A549 (cell line): ENCODE results near the gene PAM. TPM values are rescaled to one million over a fixed set of nuclear protein-coding genes. Genes with fewer than 3 reads are reported as not detected.

Experiments used
- ATAC-seq, 2 experiments: fragments of 200-7000 bp in 1 of 2; fragments of >200 bp in 1 of 2; cut with Nextera tagmentation in 1 of 2; cut with Tn5 transposase in 1 of 2; 3 replicates each; pipeline versions ENCODE4 v1.8.0 to v1.9.1; 2018 to 2020; ENCODE audit warnings: mild to moderate bottlenecking in 1 of 2, moderate library complexity in 1 of 2
- CTCF ChIA-PET: fragments of 300-600 bp; sonication (Branson Sonifier 250); formaldehyde crosslinking; extraction: SDS; loops from one replicate; lab custom pipeline; 2021; ENCODE audit warnings: antibody characterized with exemption, inconsistent platforms; lab: Yijun Ruan, JAX
- POLR2A ChIA-PET: fragments of 350-600 bp; formaldehyde crosslinking; extraction: SDS; loops from one replicate; lab custom pipeline; 2021; ENCODE audit warnings: antibody characterized with exemption, inconsistent platforms; lab: Yijun Ruan, JAX
- DNase-seq, 2 experiments: peaks; one replicate each; pipeline versions ENCODE4 v3.0.0 to v3.0.0-alpha.2; 2011 to 2016; ENCODE audit warnings: low read depth in 1 of 2, low spot score in 1 of 2
- FAIRE-seq: peaks from 2 replicates; lab custom pipeline; 2011; peaks lifted over from hg19 to GRCh38; lab: Jason Lieb, UNC
- H3K27ac ChIP-seq, 2 experiments: fragments of >200 bp; sonication (Bioruptor Twin); formaldehyde crosslinking; 3 replicates each; pipeline ENCODE4 v1.5.1; 2016 to 2017
- H3K4me1 ChIP-seq: fragments of >200 bp; sonication (Bioruptor Twin); formaldehyde crosslinking; 3 replicates; pipeline ENCODE4 v1.6.1; 2016
- H3K4me2 ChIP-seq: fragments of >200 bp; sonication (Bioruptor Twin); formaldehyde crosslinking; 3 replicates; pipeline ENCODE4 v1.6.1; 2016
- H3K4me3 ChIP-seq: fragments of >200 bp; sonication (Bioruptor Twin); formaldehyde crosslinking; 3 replicates; pipeline ENCODE4 v1.5.1; 2016
- H3K9me3 ChIP-seq: fragments of >200 bp; sonication (Bioruptor Twin); formaldehyde crosslinking; 3 replicates; pipeline ENCODE4 v1.6.1; 2016
- BHLHE40 ChIP-seq: IDR thresholded peaks from 2 replicates; pipeline ENCODE4 v1.6.1; 2012; ENCODE audit warnings: low read depth, low read length, inconsistent platforms
- CBX2 ChIP-seq: fragments of 200-600 bp; sonication (generic); IDR thresholded peaks from 2 replicates; pipeline ENCODE4 v1.6.1; 2016; ENCODE audit warnings: low read depth, mild to moderate bottlenecking, borderline replicate concordance
- CEBPB ChIP-seq, 2 experiments: fragments of >200 bp in 1 of 2; sonication (Bioruptor Twin) in 1 of 2; formaldehyde crosslinking in 1 of 2; IDR thresholded peaks; 2 replicates each; pipeline ENCODE4 v1.6.1; 2012 to 2016
- EHF ChIP-seq: fragments of 250-450 bp; sonication (Bioruptor Pico); IDR thresholded peaks from 2 replicates; pipeline ENCODE4 v1.5.0; 2020; ENCODE audit warnings: mild to moderate bottlenecking
- GATA3 ChIP-seq: IDR thresholded peaks from 2 replicates; pipeline ENCODE4 v1.6.1; 2012; ENCODE audit warnings: borderline replicate concordance
- HOXA7 ChIP-seq: fragments of 250-450 bp; sonication (Bioruptor Pico); IDR thresholded peaks from 2 replicates; pipeline ENCODE4 v1.5.0; 2020; ENCODE audit warnings: mild to moderate bottlenecking, moderate library complexity
- HOXB13 ChIP-seq: fragments of 250-450 bp; sonication (Bioruptor Pico); IDR thresholded peaks from 2 replicates; pipeline ENCODE4 v1.5.0; 2020; ENCODE audit warnings: low read depth, mild to moderate bottlenecking, moderate library complexity
- HOXB5 ChIP-seq: fragments of 250-450 bp; sonication (Bioruptor Pico); IDR thresholded peaks from 2 replicates; pipeline ENCODE4 v1.5.0; 2020; ENCODE audit warnings: mild to moderate bottlenecking, moderate library complexity
- JUN ChIP-seq, 2 experiments: fragments of >200 bp; sonication (Bioruptor Twin); formaldehyde crosslinking; IDR thresholded peaks; 2 replicates in 1 of 2; 3 replicates in 1 of 2; pipeline ENCODE4 v1.6.1; 2016 to 2017
- KDM1A ChIP-seq: fragments of 200-600 bp; sonication (generic); IDR thresholded peaks from 2 replicates; pipeline ENCODE4 v1.6.1; 2016; ENCODE audit warnings: low read depth, mild to moderate bottlenecking
- KDM5A ChIP-seq: fragments of 200-600 bp; sonication (generic); IDR thresholded peaks from 2 replicates; pipeline ENCODE4 v1.6.1; 2016; ENCODE audit warnings: antibody characterized with exemption, mild to moderate bottlenecking
- MAZ ChIP-seq: fragments of 150-350 bp; IDR thresholded peaks from 2 replicates; pipeline ENCODE4 v1.6.1; 2014; ENCODE audit warnings: antibody characterized with exemption, low read depth, low read length, borderline replicate concordance
- MYC ChIP-seq: IDR thresholded peaks from 2 replicates; pipeline ENCODE4 v1.6.1; 2012; ENCODE audit warnings: mild to moderate bottlenecking, inconsistent platforms, low read length, improper control_type of control experiment, borderline replicate concordance
- NFE2L2 ChIP-seq: fragments of 150-350 bp; conservative IDR thresholded peaks from 2 replicates; pipeline ENCODE4 v1.6.1; 2014; ENCODE audit warnings: low read length
- NR3C1 ChIP-seq: fragments of >200 bp; sonication (Bioruptor Twin); formaldehyde crosslinking; IDR thresholded peaks from 3 replicates; pipeline ENCODE4 v1.6.1; 2017
- PHF8 ChIP-seq: fragments of 200-600 bp; sonication (generic); IDR thresholded peaks from 2 replicates; pipeline ENCODE4 v1.6.1; 2016; ENCODE audit warnings: low read depth, mild to moderate bottlenecking, antibody characterized with exemption, moderate library complexity, borderline replicate concordance
- POLR2A ChIP-seq: IDR thresholded peaks from 2 replicates; pipeline ENCODE4 v1.6.1; 2012; ENCODE audit warnings: mild to moderate bottlenecking, low read length
- POLR2AphosphoS2 ChIP-seq: conservative IDR thresholded peaks from 2 replicates; pipeline ENCODE4 v1.6.1; 2012; ENCODE audit warnings: low read length, improper control_type of control experiment, inconsistent platforms
- RFX5 ChIP-seq: fragments of 450-650 bp; IDR thresholded peaks from 2 replicates; pipeline ENCODE4 v1.7.1; 2014; ENCODE audit warnings: antibody characterized with exemption, mild to moderate bottlenecking, moderate library complexity
- TP53 ChIP-seq: fragments of 250-450 bp; sonication (Bioruptor Pico); IDR thresholded peaks from 2 replicates; pipeline ENCODE4 v1.5.0; 2021; ENCODE audit warnings: mild to moderate bottlenecking, moderate library complexity
- ZC3H11A ChIP-seq: fragments of 450-650 bp; IDR thresholded peaks from 2 replicates; pipeline ENCODE4 v1.6.1; 2014; ENCODE audit warnings: antibody characterized with exemption, mild to moderate bottlenecking
- ZSCAN20 ChIP-seq: fragments of 250-450 bp; sonication (Bioruptor Pico); IDR thresholded peaks from 2 replicates; pipeline ENCODE4 v1.8.0; 2022; ENCODE audit warnings: mild to moderate bottlenecking, moderate library complexity
- WGBS: methylation state at CpG from one replicate; pipeline ENCODE4 v1.1.6; 2017; ENCODE audit errors: missing lambda C conversion rate; 5-methylcytosine and 5-hydroxymethylcytosine counted together
- polyA plus RNA-seq, 4 experiments: library from polyadenylated mRNA; depleted of rRNA in 3 of 4; stranded (reverse); fragments of >200 nt; fragmentation: RNase III in 1 of 4; extraction: RNeasy Plus Mini Kit Qiagen cat#74134 plus additional on column Dnase treatment in 1 of 4; gene quantifications; 2 replicates in 3 of 4; 3 replicates in 1 of 4; pipeline ENCODE4 v1.2.3, GENCODE V29; 2011 to 2017
- TF ChIP-seq, protein P1 (sequence below): fragments of 450-650 bp; IDR thresholded peaks from 2 replicates; pipeline ENCODE4 v1.6.1; 2014; ENCODE audit warnings: antibody characterized with exemption
- TF ChIP-seq, protein P2 (sequence below): fragments of >200 bp; sonication (Bioruptor Twin); formaldehyde crosslinking; IDR thresholded peaks from 2 replicates; pipeline ENCODE4 v1.6.1; 2016
- TF ChIP-seq, protein P3 (sequence below): fragments of >200 bp; sonication (Bioruptor Twin); formaldehyde crosslinking; IDR thresholded peaks from 3 replicates; pipeline ENCODE4 v1.5.1; 2016
- TF ChIP-seq, protein P4 (sequence below): IDR thresholded peaks from 2 replicates; pipeline ENCODE4 v1.6.1; 2012
- TF ChIP-seq, protein P5 (sequence below): fragments of 200-600 bp; sonication (generic); IDR thresholded peaks from 2 replicates; pipeline ENCODE4 v1.6.1; 2016; ENCODE audit warnings: antibody characterized with exemption, mild to moderate bottlenecking, moderate library complexity
- TF ChIP-seq, protein P6 (sequence below): fragments of 150-350 bp; IDR thresholded peaks from 2 replicates; pipeline ENCODE4 v1.6.1; 2014; ENCODE audit warnings: low read depth, mild to moderate bottlenecking, low read length

Gene PAM
- polyA plus RNA-seq, 2 of the 4 experiments (the other 2 are of a cell fraction) = 21.5 to 25.1 TPM

DNA sequence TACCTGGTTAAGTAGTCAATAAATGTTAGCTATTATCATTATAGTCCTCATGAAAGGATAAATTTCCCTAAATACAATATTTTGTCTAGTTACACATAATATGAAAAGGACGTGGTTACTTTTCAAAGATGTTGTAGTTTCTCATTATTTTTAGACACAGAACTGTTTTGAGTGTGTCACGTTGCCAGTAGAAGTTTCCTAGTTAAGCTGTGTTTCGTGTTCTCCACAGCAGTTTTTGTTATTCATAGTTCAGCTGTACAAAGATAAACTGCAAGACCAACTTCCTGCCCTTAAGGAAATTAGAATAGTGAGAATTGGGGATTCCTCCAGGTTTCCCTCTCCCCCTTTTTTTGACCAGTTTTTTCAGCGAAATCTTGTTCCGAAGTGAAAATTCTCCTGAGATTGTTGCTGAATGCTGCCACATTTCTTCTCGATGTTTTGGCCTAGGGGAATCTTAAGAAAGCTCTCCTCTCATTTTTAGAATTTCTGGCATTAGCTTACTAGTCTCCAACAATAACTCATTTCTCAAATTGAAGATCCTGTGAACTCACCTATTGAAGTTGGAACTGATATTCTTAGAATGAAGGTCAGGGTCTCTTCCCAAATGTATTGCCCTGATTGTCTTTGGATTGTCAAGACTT lies 176.1 kb downstream of the PAM start:
- Histone ChIP-seq H3K4me3 (no peak overlapping the region), H3K4me2 (no peak overlapping the region), H3K9me3 (no peaks in the 10 kb centered on the region), H3K4me1 (no peaks in the 10 kb centered on the region), H3K27ac (no peak overlapping the region)
- ChIA-PET CTCF (interaction anchor here (0.8 to 1.3 kb wide), 4 partner anchors 8 to 41 kb away, joined by 3 to 5 read pairs (median 3); no protein-coding TSS in a partner anchor), POLR2A (no interaction called here)
- ATAC-seq (no peak), DNase-seq (no peak), FAIRE-seq (no peak)
- WGBS = 47% methylated on average over 6 of the region's 6 CpGs
- TF ChIP-seq EHF (CRISPR knock-in tag) (no peak), NFE2L2 (no peak), CBX2 (no peak), CEBPB (IDR thresholded peaks at IDR 0.05) (no peak), BHLHE40 (no peak), MYC (no peak), KDM1A (no peak), JUN (IDR thresholded peaks at IDR 0.05) (no peak), ZSCAN20 (CRISPR knock-in tag) (no peak), MAZ (no peak), TP53 (no peak), HOXA7 (no peak), NR3C1 (no peak), GATA3 (no peak), RFX5 (no peak)
- TF ChIP-seq, protein P1, sequence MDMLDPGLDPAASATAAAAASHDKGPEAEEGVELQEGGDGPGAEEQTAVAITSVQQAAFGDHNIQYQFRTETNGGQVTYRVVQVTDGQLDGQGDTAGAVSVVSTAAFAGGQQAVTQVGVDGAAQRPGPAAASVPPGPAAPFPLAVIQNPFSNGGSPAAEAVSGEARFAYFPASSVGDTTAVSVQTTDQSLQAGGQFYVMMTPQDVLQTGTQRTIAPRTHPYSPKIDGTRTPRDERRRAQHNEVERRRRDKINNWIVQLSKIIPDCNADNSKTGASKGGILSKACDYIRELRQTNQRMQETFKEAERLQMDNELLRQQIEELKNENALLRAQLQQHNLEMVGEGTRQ = no peak
- TF ChIP-seq, protein P2, sequence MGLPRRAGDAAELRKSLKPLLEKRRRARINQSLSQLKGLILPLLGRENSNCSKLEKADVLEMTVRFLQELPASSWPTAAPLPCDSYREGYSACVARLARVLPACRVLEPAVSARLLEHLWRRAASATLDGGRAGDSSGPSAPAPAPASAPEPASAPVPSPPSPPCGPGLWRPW = no peak
- TF ChIP-seq, protein P3, sequence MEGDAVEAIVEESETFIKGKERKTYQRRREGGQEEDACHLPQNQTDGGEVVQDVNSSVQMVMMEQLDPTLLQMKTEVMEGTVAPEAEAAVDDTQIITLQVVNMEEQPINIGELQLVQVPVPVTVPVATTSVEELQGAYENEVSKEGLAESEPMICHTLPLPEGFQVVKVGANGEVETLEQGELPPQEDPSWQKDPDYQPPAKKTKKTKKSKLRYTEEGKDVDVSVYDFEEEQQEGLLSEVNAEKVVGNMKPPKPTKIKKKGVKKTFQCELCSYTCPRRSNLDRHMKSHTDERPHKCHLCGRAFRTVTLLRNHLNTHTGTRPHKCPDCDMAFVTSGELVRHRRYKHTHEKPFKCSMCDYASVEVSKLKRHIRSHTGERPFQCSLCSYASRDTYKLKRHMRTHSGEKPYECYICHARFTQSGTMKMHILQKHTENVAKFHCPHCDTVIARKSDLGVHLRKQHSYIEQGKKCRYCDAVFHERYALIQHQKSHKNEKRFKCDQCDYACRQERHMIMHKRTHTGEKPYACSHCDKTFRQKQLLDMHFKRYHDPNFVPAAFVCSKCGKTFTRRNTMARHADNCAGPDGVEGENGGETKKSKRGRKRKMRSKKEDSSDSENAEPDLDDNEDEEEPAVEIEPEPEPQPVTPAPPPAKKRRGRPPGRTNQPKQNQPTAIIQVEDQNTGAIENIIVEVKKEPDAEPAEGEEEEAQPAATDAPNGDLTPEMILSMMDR = no peak
- TF ChIP-seq, protein P4, sequence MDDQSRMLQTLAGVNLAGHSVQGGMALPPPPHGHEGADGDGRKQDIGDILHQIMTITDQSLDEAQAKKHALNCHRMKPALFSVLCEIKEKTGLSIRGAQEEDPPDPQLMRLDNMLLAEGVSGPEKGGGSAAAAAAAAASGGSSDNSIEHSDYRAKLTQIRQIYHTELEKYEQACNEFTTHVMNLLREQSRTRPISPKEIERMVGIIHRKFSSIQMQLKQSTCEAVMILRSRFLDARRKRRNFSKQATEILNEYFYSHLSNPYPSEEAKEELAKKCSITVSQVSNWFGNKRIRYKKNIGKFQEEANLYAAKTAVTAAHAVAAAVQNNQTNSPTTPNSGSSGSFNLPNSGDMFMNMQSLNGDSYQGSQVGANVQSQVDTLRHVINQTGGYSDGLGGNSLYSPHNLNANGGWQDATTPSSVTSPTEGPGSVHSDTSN = no peak
- TF ChIP-seq, protein P5, sequence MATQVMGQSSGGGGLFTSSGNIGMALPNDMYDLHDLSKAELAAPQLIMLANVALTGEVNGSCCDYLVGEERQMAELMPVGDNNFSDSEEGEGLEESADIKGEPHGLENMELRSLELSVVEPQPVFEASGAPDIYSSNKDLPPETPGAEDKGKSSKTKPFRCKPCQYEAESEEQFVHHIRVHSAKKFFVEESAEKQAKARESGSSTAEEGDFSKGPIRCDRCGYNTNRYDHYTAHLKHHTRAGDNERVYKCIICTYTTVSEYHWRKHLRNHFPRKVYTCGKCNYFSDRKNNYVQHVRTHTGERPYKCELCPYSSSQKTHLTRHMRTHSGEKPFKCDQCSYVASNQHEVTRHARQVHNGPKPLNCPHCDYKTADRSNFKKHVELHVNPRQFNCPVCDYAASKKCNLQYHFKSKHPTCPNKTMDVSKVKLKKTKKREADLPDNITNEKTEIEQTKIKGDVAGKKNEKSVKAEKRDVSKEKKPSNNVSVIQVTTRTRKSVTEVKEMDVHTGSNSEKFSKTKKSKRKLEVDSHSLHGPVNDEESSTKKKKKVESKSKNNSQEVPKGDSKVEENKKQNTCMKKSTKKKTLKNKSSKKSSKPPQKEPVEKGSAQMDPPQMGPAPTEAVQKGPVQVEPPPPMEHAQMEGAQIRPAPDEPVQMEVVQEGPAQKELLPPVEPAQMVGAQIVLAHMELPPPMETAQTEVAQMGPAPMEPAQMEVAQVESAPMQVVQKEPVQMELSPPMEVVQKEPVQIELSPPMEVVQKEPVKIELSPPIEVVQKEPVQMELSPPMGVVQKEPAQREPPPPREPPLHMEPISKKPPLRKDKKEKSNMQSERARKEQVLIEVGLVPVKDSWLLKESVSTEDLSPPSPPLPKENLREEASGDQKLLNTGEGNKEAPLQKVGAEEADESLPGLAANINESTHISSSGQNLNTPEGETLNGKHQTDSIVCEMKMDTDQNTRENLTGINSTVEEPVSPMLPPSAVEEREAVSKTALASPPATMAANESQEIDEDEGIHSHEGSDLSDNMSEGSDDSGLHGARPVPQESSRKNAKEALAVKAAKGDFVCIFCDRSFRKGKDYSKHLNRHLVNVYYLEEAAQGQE = no peak

DNA sequence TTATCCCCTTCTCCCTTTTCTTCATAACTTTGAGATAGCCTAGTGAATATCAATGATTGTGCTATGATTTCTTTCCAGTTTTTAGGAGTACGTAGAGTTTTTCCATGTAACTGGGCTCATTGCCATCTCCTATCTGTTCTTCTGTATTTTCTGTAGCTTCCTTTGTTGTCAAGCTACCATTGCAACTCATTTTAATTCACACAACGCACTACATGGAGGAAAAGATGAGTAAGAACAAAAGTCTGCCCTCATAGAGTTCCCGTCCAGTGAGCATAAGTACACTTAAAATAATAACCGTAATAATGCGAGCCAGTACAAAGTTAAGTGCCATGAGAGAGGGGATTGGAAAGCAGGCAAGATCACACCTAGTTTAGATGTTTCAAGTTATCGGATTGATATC lies 177.7 kb downstream of the PAM start:
- no peaks in the 10 kb centered on the region for H3K4me1 ChIP-seq
- CTCF ChIA-PET = no interaction called here
- H3K4me2 ChIP-seq = no peak overlapping the region
- ATAC-seq = no peak
- no peak overlapping the region for H3K27ac ChIP-seq
- WGBS = 79% methylated on average over 6 of the region's 6 CpGs
- no peaks in the 10 kb centered on the region for H3K9me3 ChIP-seq
- FAIRE-seq = no peak
- no peak overlapping the region for H3K4me3 ChIP-seq
- POLR2A ChIA-PET = no interaction called here
- DNase-seq = no peak
- TF ChIP-seq TP53 (no peak), PHF8 (no peak), HOXB13 (CRISPR knock-in tag) (no peak), NR3C1 (no peak), NFE2L2 (no peak), HOXB5 (no peak), ZC3H11A (no peak), POLR2AphosphoS2 (no peak), KDM5A (no peak), POLR2A (no peak)
- TF ChIP-seq, protein P3 = no peak
- TF ChIP-seq, protein P6, sequence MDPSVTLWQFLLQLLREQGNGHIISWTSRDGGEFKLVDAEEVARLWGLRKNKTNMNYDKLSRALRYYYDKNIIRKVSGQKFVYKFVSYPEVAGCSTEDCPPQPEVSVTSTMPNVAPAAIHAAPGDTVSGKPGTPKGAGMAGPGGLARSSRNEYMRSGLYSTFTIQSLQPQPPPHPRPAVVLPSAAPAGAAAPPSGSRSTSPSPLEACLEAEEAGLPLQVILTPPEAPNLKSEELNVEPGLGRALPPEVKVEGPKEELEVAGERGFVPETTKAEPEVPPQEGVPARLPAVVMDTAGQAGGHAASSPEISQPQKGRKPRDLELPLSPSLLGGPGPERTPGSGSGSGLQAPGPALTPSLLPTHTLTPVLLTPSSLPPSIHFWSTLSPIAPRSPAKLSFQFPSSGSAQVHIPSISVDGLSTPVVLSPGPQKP = no peak
